Coronary artery (tissue), 2 donors: Measurements from ENCODE around the gene ISCU.

Source experiments
- DNase-seq: peaks from one replicate; pipeline ENCODE4 v3.0.0-alpha.2; 2017; ENCODE audit warnings: low spot score
- H3K27ac ChIP-seq, 2 donors: fragments of 200-600 bp; sonication (generic); one replicate each; pipeline ENCODE4 v1.5.1; 2016 to 2019
- H3K4me3 ChIP-seq: fragments of 200-600 bp; sonication (generic); 2 replicates; pipeline ENCODE4 v1.5.1; 2016; ENCODE audit warnings: mild to moderate bottlenecking, moderate library complexity
- CTCF ChIP-seq: fragments of 200-600 bp; sonication (generic); IDR thresholded peaks from one replicate; pipeline ENCODE4 v1.5.1; 2019; ENCODE audit warnings: antibody characterized with exemption

Gene ISCU

DNA sequence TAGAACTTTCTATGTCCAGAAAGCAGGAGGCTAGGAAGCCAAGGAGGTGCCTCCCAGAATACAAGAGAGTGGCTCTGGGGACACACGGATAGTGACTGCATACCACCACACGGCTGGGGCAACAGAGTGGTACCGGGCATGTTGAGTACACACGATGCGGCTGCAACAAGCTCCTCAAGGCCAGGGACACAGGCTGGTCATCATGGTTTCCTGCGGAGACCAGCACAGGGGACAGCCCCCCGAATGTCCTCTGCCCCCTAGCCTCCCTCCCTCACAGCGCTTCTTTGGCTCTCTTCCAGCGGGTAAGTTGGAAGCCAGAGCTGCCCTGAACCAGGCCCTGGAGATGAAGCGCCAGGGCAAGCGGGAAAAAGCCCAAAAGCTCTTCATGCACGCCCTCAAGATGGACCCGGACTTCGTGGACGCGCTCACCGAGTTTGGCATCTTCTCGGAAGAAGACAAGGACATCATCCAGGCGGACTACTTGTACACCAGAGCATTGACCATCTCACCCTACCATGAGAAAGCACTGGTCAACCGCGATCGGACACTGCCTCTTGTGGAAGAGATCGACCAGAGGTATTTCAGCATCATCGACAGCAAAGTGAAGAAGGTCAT is 44.2 kb upstream of the ISCU start:
- Histone ChIP-seq H3K4me3 (no peak overlapping the region), H3K27ac (no peak overlapping the region)
- DNase-seq: no peak
- no peak for TF ChIP-seq CTCF

DNA sequence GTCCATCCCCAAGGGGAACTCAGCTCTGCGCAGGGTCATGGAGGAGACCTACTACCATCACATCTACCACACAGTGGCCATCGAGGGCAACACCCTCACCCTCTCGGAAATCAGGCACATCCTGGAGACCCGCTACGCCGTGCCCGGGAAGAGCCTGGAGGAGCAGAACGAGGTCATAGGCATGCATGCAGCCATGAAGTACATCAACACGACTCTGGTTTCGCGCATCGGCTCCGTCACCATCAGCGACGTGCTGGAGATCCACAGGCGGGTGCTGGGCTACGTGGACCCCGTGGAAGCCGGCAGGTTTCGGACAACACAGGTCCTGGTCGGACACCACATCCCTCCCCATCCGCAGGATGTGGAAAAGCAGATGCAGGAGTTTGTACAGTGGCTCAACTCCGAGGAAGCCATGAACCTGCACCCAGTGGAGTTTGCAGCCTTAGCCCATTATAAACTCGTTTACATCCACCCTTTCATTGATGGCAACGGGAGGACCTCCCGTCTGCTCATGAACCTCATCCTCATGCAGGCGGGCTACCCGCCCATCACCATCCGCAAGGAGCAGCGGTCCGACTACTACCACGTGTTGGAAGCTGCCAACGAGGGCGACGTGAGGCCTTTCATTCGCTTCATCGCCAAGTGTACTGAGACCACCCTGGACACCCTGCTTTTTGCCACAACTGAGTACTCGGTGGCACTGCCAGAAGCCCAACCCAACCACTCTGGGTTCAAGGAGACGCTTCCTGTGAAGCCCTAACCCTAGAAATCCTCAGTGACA is 43.5 kb upstream of the ISCU start:
- Histone ChIP-seq H3K27ac (no peak overlapping the region), H3K4me3 (no peak overlapping the region)
- no peak for DNase-seq
- TF ChIP-seq CTCF: no peak

- Histone ChIP-seq H3K27ac (no peak overlapping the region), H3K4me3 (no peak overlapping the region)
- DNase-seq: no peak
- no peak for TF ChIP-seq CTCF
Measured at GRCh38 chr12:108519558-108519957, 42.8 kb upstream of the ISCU start.

- TF ChIP-seq CTCF: no peak
- Histone ChIP-seq H3K27ac (no peak overlapping the region), H3K4me3 (no peak overlapping the region)
- no peak for DNase-seq
Measured at GRCh38 chr12:108523365-108523764, 39.0 kb upstream of the ISCU start.

- no peak for DNase-seq
- no peak overlapping the region for H3K4me3 ChIP-seq
- TF ChIP-seq CTCF: no peak
- no peak overlapping the region for H3K27ac ChIP-seq
Measured at GRCh38 chr12:108525681-108526080, 36.7 kb upstream of the ISCU start.

- H3K27ac ChIP-seq: no peak overlapping the region
Measured at GRCh38 chr12:108526482-108527165, 35.8 kb upstream of the ISCU start.

More at GRCh38 chr12:108526482-108527165, 35.8 kb upstream of the ISCU start:
- DNase-seq: no peak
- H3K4me3 ChIP-seq: no peak overlapping the region
- TF ChIP-seq CTCF: no peak
